ENCODE results near the gene WDR7.

The WDR7 gene

GRCh38 chr18:56897122-56897521 is 246.0 kb downstream of the WDR7 start:
- no peak for DNase-seq

- no peak for DNase-seq
Measured at GRCh38 chr18:56899660-56900059, 248.5 kb downstream of the WDR7 start.

DNA sequence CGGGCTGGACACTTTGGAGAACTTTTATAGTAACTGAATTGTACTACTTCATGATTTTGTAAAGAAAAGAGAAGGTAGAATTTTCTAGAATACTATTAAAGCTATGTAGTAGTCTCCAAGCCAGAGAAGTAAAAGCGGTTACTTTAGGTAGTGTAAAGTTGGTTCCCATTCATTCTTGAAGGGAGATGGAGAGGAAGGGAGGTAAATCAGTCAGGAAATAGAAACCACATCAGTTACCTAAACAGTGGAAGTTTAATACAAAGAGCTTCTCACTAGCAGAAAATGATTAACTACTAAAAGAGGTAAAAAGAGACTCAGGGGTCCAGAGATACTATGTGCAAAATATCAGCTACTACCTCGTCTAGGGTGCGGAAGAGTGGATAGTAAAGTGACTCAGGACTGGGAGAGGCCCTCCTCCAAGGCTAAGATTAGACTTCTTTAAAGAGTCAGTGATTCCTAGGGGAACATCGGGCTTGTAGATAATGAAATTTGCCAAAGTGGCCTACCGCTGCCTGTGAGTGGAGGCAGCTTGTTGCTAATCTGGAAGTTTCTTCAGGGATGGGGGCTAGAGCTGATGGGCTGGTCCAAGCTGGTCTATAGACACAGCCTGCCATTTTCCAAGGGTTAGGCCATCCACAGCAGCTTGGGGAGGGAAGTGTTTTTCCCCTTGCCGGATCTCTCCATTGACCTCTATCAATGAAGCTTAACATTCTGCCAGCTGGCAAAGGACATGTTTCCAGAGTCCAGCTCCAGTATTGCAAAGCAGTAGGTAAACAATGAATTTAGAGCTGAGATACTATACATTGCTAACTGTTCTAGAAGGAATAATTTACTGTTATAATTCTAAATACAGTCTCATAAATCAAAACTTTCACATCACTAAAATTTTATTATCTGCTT is 249.3 kb downstream of the WDR7 start:
- no peak for DNase-seq

GRCh38 chr18:56901919-56902318 is 250.8 kb downstream of the WDR7 start:
- DNase-seq, result no peak

- DNase-seq, result no peak
Measured at GRCh38 chr18:56902653-56903052, 251.5 kb downstream of the WDR7 start.

DNA sequence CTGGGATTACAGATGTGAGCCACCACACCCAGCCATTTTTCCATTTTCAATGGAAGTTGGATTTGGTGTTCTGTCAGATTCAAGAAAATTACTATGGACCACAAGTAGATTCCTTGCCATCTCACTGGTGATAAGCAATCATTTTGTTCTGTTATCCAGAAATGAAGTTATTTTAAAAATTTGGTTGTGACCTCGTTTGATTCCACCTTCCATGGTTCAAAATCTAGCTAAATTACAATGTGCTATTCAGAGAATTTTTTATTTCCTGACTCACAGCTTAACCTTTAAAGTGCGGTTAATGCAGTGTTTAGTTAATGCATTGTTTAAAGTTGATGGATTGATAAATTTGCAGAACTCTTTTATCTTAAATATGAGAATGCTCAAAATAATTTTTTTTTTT is 252.5 kb downstream of the WDR7 start:
- no peak for DNase-seq

- no peak for DNase-seq
Measured at GRCh38 chr18:56907771-56908170, 256.6 kb downstream of the WDR7 start.

DNA sequence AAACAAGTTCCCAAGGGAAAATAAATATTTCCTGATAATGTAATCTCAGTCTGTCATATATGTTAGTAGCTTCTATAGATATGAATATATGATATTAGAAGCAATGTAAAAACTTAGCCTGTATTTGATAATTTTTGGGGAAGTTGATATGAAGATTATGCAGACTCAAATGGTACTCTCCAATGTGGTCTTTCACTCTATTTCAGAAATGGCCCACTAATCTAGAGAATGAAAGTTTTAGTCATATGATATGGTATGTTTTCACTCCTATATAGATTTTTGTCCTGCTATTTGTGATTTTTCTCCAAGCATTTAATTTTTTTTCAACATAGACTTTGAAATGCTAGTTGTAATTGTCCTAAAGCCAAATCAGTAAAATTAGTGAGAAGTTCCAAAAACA is 259.1 kb downstream of the WDR7 start:
- no peak for DNase-seq

- no peak for DNase-seq
Measured at GRCh38 chr18:56910967-56911366, 259.8 kb downstream of the WDR7 start.

GRCh38 chr18:56913941-56914340 is 262.8 kb downstream of the WDR7 start:
- DNase-seq, result peak; percentile 72

DNA sequence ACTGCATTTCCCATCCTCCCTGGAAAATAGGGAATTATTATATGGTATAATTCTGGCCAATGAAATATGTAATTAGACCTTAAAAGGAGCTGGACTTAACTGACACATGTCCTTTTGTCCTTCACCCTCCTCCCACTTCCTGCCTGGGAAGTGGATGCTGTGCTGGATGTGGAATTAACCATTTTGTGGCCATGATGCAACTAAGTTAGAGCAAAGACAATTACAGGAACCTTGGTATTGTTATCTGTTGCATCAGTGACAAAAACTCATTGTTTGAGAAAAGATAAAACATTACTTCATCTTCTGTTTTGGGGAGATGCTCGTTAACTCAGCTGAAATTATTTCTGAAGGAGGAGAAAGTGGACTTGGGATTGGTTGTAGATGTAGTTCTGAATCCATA is 268.0 kb downstream of the WDR7 start:
- no peak for DNase-seq

DNA sequence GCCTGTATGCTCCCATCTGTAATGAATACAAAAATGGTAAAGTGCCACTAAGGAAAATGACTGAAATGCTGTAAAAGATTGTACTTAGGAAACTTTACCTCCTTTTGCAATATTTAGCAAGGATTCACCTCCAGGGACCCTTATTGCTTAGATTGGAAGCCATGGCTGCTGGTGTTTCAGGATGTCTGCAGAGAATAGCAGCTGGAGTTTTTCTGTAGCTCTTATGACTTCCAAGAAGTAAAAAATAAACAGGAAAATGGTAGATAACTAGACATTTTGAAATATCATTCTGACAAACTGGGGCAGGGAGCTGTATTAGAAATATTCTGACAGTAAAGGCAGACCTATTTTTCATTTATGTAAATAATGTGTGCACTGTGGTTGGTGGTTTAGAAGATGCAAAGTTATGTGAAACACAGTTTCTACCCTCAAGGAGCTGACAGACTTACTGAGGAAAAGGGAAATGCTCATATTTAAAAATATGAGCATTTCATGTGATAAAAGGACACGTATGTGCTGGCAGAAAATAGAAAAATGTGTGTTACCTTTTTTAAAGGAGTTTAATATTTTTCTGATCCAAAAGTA is 270.8 kb downstream of the WDR7 start:
- DNase-seq, result no peak

- no peak for DNase-seq
Measured at GRCh38 chr18:56926734-56927133, 275.6 kb downstream of the WDR7 start.

DNA sequence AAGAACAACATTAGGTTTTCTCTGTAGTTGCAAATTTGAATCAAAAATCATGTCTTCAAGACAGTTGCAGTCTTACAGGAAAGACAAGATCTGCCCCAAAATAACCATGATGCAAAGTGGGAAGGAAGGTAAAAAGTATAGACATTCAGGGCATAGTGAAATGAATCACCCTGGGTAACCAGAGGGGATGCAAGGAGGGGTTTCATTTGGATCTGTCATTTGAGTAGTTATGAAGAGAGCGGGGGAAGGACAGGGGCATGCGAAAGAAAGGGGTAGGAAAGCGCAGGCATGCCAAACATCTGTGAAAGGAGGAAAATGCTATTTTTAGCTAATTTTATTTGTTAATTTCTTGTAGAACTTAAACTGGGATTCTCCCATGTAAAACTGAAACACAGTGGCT is 276.6 kb downstream of the WDR7 start:
- DNase-seq, result no peak

- no peak for DNase-seq
Measured at GRCh38 chr18:56929886-56930285, 278.7 kb downstream of the WDR7 start.

- no peak for DNase-seq
Measured at GRCh38 chr18:56933472-56933871, 282.3 kb downstream of the WDR7 start.

DNA sequence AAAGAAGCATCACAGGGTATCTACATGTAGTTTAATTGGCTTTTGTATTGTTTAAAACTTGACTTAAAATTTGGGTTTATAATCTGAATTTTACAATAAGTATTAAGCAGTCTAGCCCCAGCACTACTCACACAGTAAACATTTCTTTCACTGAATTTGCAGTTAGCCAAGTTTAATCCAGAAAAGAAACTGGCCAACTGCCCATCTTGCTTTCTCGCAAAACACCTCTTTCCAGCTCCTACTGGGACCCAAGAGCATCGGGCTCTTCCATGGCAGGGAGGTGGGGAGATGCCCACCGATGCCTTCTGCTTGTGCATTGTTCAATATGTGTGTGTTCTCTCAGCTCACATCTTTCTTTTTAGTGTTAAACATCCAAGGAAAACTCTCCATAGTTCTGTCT is 283.0 kb downstream of the WDR7 start:
- DNase-seq, result no peak

GRCh38 chr18:56934906-56935305 is 283.7 kb downstream of the WDR7 start:
- no peak for DNase-seq

- no peak for DNase-seq
Measured at GRCh38 chr18:56935434-56936040, 284.4 kb downstream of the WDR7 start.

GRCh38 chr18:56936457-56936856 is 285.3 kb downstream of the WDR7 start:
- DNase-seq, result no peak

DNA sequence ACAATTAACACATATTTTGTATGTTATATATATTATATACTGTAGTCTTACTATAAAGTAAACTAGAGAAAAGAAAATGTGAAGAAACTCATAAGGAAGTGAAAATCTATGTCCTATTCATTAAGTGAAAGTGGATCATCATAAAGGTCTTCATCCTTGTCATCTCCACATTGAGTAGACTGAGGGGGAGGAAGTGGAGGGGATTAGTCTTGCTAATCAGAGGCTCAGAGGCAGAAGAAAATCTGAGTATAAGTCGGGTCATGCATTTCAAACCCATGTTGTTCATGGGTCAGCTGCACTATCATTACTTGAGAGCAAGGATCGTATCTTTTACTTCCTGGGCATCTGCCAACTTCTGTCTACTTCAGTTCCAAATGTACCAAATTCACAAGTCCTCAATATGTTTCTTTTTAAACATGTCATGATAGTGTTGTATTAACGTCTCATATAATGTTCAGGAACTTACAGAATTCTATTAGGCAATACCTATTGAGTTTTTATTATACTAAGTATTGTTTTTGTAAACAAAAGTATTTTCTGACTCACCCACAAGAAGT is 286.8 kb downstream of the WDR7 start:
- DNase-seq, result no peak

DNA sequence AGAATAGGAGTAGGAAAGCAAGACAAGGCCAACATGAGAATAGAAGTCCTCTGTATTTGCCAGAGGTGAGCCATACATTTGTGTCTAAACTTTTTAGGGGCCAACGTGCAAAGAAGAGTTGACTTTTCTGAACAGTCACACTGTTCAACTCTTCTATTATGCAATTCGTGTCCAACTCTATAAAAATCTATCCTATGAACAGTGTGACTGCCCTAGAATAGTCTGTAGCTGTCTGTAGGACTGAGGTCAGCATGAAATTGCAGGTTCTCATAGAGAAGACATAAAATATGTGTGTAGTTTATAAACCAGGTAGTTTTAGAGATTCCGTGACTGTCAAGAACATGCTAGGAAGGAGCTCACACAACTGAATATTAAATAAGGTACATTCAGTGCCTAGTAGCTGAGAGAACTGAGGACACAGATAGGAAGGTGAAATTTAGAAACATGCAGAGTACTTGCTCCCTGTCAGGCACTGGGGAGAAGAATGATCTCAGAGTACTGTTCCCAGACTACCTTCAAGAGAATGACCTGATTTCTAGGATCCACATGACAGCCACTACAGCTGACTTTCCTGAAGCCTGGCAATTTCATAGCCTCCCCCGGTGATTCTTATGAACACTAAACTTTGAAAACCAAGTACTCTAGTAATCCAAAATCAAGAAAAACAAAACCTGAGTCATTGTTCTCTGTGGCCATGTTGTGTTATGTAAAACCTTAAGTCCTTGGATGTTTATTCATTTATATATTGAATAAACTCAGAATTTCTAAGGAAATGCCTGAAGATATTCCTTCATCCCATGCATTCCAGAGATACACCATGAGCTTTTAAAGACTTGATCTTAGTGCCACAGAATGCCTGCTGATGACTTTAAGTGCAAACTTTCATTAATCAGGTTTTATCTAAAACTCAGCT is 294.3 kb downstream of the WDR7 start:
- DNase-seq, result no peak

- DNase-seq, result no peak
Measured at GRCh38 chr18:56947236-56947635, 296.1 kb downstream of the WDR7 start.
